ENCODE data around the gene SPEM3. TPM values are rescaled to one million over a fixed set of nuclear protein-coding genes. Genes with fewer than 3 reads are reported as not detected.

SPEM3 gene
- total and polyA plus RNA-seq, 2 of the 13 experiments (the other 11 are each of a cell fraction or from before 2014, with no cell fraction given), result not detected

- no peak for TF ChIP-seq CENPBD1 (CRISPR knock-in tag; IDR thresholded peaks at IDR 0.05; ENCODE audit: borderline replicate concordance, low read depth)
- no peak for TF ChIP-seq FOXK2 (IDR thresholded peaks at IDR 0.05)
- TF ChIP-seq PBX2 (CRISPR knock-in tag; IDR thresholded peaks at IDR 0.05), result no peak
- TF ChIP-seq CENPT (CRISPR knock-in tag; IDR thresholded peaks at IDR 0.05; ENCODE audit: low read depth), result peak; percentile 87
- TF ChIP-seq ZNF629 (CRISPR knock-in tag; conservative IDR thresholded peaks at IDR 0.05), result no peak
- no peak for TF ChIP-seq JUN (CRISPR knock-in tag; IDR thresholded peaks at IDR 0.05)
- TF ChIP-seq NFYC (CRISPR knock-in tag; IDR thresholded peaks at IDR 0.05), result 0 out of 2 replicates have a peak, but pooled peaks have one; percentile 36
- TF ChIP-seq MED1 (CRISPR knock-in tag; IDR thresholded peaks at IDR 0.05), result no peak; the same call in 1 of the 2 replicates
- peak; percentile 53 for TF ChIP-seq SALL1 (CRISPR knock-in tag; IDR thresholded peaks at IDR 0.05)
- TF ChIP-seq, protein P1, sequence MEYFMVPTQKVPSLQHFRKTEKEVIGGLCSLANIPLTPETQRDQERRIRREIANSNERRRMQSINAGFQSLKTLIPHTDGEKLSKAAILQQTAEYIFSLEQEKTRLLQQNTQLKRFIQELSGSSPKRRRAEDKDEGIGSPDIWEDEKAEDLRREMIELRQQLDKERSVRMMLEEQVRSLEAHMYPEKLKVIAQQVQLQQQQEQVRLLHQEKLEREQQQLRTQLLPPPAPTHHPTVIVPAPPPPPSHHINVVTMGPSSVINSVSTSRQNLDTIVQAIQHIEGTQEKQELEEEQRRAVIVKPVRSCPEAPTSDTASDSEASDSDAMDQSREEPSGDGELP (IDR thresholded peaks at IDR 0.05; ENCODE audit: borderline replicate concordance, low read depth), result no peak
- TF ChIP-seq SIX4 (CRISPR knock-in tag; IDR thresholded peaks at IDR 0.05), result no peak; the same call in 1 of the 2 replicates
- TF ChIP-seq, protein P2, sequence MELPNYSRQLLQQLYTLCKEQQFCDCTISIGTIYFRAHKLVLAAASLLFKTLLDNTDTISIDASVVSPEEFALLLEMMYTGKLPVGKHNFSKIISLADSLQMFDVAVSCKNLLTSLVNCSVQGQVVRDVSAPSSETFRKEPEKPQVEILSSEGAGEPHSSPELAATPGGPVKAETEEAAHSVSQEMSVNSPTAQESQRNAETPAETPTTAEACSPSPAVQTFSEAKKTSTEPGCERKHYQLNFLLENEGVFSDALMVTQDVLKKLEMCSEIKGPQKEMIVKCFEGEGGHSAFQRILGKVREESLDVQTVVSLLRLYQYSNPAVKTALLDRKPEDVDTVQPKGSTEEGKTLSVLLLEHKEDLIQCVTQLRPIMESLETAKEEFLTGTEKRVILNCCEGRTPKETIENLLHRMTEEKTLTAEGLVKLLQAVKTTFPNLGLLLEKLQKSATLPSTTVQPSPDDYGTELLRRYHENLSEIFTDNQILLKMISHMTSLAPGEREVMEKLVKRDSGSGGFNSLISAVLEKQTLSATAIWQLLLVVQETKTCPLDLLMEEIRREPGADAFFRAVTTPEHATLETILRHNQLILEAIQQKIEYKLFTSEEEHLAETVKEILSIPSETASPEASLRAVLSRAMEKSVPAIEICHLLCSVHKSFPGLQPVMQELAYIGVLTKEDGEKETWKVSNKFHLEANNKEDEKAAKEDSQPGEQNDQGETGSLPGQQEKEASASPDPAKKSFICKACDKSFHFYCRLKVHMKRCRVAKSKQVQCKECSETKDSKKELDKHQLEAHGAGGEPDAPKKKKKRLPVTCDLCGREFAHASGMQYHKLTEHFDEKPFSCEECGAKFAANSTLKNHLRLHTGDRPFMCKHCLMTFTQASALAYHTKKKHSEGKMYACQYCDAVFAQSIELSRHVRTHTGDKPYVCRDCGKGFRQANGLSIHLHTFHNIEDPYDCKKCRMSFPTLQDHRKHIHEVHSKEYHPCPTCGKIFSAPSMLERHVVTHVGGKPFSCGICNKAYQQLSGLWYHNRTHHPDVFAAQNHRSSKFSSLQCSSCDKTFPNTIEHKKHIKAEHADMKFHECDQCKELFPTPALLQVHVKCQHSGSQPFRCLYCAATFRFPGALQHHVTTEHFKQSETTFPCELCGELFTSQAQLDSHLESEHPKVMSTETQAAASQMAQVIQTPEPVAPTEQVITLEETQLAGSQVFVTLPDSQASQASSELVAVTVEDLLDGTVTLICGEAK (IDR thresholded peaks at IDR 0.05), result no peak
- TF ChIP-seq, protein P2 (CRISPR knock-in tag; IDR thresholded peaks at IDR 0.05), result no peak; the same call in 1 of the 2 replicates
- TF ChIP-seq ZNF263 (CRISPR knock-in tag; IDR thresholded peaks at IDR 0.05), result peak; percentile 32; the same call in 1 of the 2 replicates
- TF ChIP-seq RCOR2 (CRISPR knock-in tag; IDR thresholded peaks at IDR 0.05), result no peak
- no peak for TF ChIP-seq KLF11 (CRISPR knock-in tag; IDR thresholded peaks at IDR 0.05)
- no peak for TF ChIP-seq CBX1 (IDR thresholded peaks at IDR 0.05; ENCODE audit: low read depth)
- no peak for TF ChIP-seq ZNF557 (CRISPR knock-in tag; IDR thresholded peaks at IDR 0.05)
- 0 out of 2 replicates have a peak, but pooled peaks have one; percentile 58 for TF ChIP-seq ZNF501 (CRISPR knock-in tag; IDR thresholded peaks at IDR 0.05)
- TF ChIP-seq SIN3A (IDR thresholded peaks at IDR 0.05; ENCODE audit: borderline replicate concordance, low read depth, low read length), result 0 out of 2 replicates have a peak, but pooled peaks have one; percentile 22
- TF ChIP-seq TBP (CRISPR knock-in tag; IDR thresholded peaks at IDR 0.05), result no peak
Measured at GRCh38 chr17:7394452-7395191, 34.0 kb upstream of the SPEM3 start, which contains the start of gene PLSCR3 (continued).

Measured in HepG2 (cell line).